NT2/D1 (cell line): ENCODE measurements around the gene ZFP36L2.

Experiments used
- SUZ12 ChIP-seq: IDR thresholded peaks from 2 replicates; pipeline ENCODE4 v1.6.1; 2011; ENCODE audit not compliant: insufficient read length, insufficient read depth; ENCODE audit errors: extremely low read depth
- ZNF274 ChIP-seq: IDR thresholded peaks from 2 replicates; pipeline ENCODE4 v1.6.1; 2011; ENCODE audit warnings: mild to moderate bottlenecking, low read depth, low read length

DNA sequence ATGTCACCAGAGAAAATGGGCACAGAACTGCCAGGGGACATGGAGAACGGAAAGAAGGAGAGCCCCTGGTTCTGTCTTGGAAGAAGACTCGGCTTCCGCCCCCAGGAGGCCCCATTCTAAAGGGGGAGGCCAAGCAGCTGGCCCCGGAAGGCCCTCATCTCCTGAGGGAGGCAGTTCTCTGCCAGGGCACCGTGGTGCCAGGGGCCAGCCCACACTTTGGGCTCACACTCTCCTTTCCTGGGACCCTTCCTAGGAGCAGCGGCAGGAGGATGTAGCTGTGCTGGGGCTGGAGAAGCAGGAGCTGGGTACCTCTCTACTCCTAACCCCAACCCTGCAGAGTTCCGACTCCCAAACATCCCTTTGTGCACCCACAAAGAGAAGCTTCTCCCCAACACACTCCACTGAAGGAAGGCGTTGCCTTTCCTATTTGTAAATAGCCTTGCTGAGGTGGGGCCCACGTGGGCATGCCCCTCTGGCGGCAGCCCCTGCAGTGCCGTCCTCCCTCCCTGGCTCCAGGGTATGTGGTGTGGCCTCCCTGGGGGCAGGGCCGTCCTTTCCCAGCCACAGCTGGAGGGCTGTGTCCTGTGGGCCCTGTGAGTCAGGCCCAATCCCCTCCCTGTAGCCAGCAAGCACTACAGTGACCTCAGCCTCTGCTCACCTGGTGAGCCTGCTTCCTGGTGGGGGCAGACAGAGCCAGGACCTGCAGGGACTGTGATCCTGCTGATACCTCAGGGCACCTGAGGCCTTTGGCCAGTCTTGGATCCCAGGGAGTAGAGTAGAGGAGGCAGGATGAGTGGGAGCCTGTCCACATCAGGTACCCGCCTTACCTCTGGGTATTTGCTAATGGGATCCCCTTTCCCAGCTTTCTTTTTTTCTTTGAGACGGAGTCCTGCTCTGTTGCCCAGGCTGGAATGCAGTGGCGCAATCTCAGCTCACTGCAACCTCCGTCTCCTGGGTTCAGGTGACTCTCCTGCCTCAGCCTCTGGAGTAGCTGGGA, 26.6 kb downstream of the ZFP36L2 start:
- TF ChIP-seq ZNF274 (no peak), SUZ12 (no peak)
